AG10803 (cell line): ENCODE measurements around the gene HOXA7.

ENCODE experiments used
- DNase-seq: peaks from one replicate; pipeline ENCODE4 v3.0.0; 2010; ENCODE audit warnings: low read depth
- H3K4me3 ChIP-seq: 2 replicates; pipeline ENCODE4 v1.5.1; 2011; ENCODE audit warnings: mild to moderate bottlenecking, low read length, control low read depth
- CTCF ChIP-seq: conservative IDR thresholded peaks from 2 replicates; pipeline ENCODE4 v1.5.1; 2011; ENCODE audit warnings: mild to moderate bottlenecking, low read length, control low read depth, inconsistent platforms

Gene HOXA7

GRCh38 chr7:27148756-27149641 is 7.5 kb downstream of the HOXA7 start:
- H3K4me3 ChIP-seq, result peak overlapping the region; percentile 84
- DNase-seq, result peak; percentile 37
- TF ChIP-seq CTCF, result no peak

- no peak for TF ChIP-seq CTCF
- peak overlapping the region; percentile 84 for H3K4me3 ChIP-seq
- peak; percentile 22 for DNase-seq
These were observed 8.3 kb downstream of the HOXA7 start for GRCh38 chr7:27148031-27148755.

GRCh38 chr7:27147199-27148030 is 9.1 kb downstream of the HOXA7 start, which contains the start of gene HOXA6:
Gene HOXA6, minus strand, starts transcription at chr7:27147774. Its CDS starts 25 bp downstream, at chr7:27147749.
- peak within 1 kb of the TSS; percentile 84 for H3K4me3 ChIP-seq
- no peak for TF ChIP-seq CTCF
- peak; percentile 42 for DNase-seq

GRCh38 chr7:27146491-27147198 is 9.8 kb downstream of the HOXA7 start:
- TF ChIP-seq CTCF, result no peak
- H3K4me3 ChIP-seq, result no peak overlapping the region
- DNase-seq, result no peak

- TF ChIP-seq CTCF, result no peak
- H3K4me3 ChIP-seq, result no peak overlapping the region
- DNase-seq, result no peak
These were observed 10.5 kb downstream of the HOXA7 start for GRCh38 chr7:27145914-27146412.
